ENCODE measurements around the gene ITGB4. TPM values are rescaled to one million over a fixed set of nuclear protein-coding genes. Genes with fewer than 3 reads are reported as not detected.

ITGB4 gene
- polyA plus RNA-seq, 3 donors: 0.09 to 0.82 TPM; not detected in 1

GRCh38 chr17:75695141-75695829 lies 26.0 kb upstream of the ITGB4 start:
- TF ChIP-seq CTCF (IDR thresholded peaks at IDR 0.05): no peak
- no peaks in the 10 kb centered on the region for H3K27me3 Mint-ChIP-seq (ENCODE audit: low read depth in 3 of 3)
- Histone ChIP-seq H3K9me3 (replicated peaks in 1 of 2; ENCODE audit: control insufficient read depth in 1 of 2, insufficient read depth in 1 of 2, low read length in 2 of 2) (no peaks in the 10 kb centered on the region), H3K27ac (ENCODE audit: low read depth in 1 of 2, low read length in 2 of 2) (peak overlapping the region in 1 of 2 donors; percentile 28), H3K79me2 (ENCODE audit: insufficient read depth, low read length) (peaks cover 42% of the 10 kb centered on the region), H3K9ac (ENCODE audit: insufficient read depth, low read length, poor library complexity, severe bottlenecking) (no peak overlapping the region), H3K4me3 (replicated peaks in 1 of 3; ENCODE audit: low read depth in 2 of 3, low read length in 3 of 3) (no peak overlapping the region), H3K4me2 (replicated peaks; ENCODE audit: extremely low read depth, low read length, poor library complexity, severe bottlenecking) (no peak overlapping the region), H3K4me1 (ENCODE audit: control insufficient read depth in 1 of 2, insufficient read depth in 2 of 2, low read length in 2 of 2) (peaks cover 7 to 14% of the 10 kb centered on the region in 2 donors), H3K27me3 (ENCODE audit: control insufficient read depth in 2 of 2, insufficient read depth in 2 of 2, low read length in 2 of 2) (no peaks in the 10 kb centered on the region), H3K36me3 (replicated peaks in 1 of 2; ENCODE audit: control insufficient read depth in 1 of 2, insufficient read depth in 2 of 2, low read length in 2 of 2) (peaks cover 73 to 100% of the 10 kb centered on the region in 2 donors), H4K20me1 (ENCODE audit: insufficient read depth, low read length) (peaks cover 50% of the 10 kb centered on the region), H2AFZ (ENCODE audit: insufficient read depth, low read depth, low read length, poor library complexity, severe bottlenecking) (no peak overlapping the region)
- peak in 1 of 3 donors; percentile 17 for DNase-seq
- H3K36me3 Mint-ChIP-seq: peaks cover 88 to 95% of the 10 kb centered on the region in 2 donors
- H3K27ac Mint-ChIP-seq: peak overlapping the region in 2 of 7 donors; percentile 3 to 21
- WGBS (ENCODE audit: insufficient coverage): 74% methylated on average over 2 of the region's 7 CpGs
- peaks cover 13% of the 10 kb centered on the region for H3K4me1 Mint-ChIP-seq
- intact Hi-C loops (cut with micrococcal nuclease): no loop called here
- H3K4me3 Mint-ChIP-seq: no peak overlapping the region
- no peaks in the 10 kb centered on the region for H3K9me3 Mint-ChIP-seq

- Mint-ChIP-seq H3K4me3 (no peak overlapping the region), H3K27ac (no peak overlapping the region), H3K9me3 (no peaks in the 10 kb centered on the region), H3K36me3 (peaks cover 89 to 95% of the 10 kb centered on the region in 2 donors), H3K4me1 (peaks cover 8% of the 10 kb centered on the region), H3K27me3 (ENCODE audit: low read depth in 3 of 3) (no peaks in the 10 kb centered on the region)
- Histone ChIP-seq H3K4me3 (replicated peaks in 1 of 3; ENCODE audit: low read depth in 2 of 3, low read length in 3 of 3) (no peak overlapping the region), H4K20me1 (ENCODE audit: insufficient read depth, low read length) (peaks cover 45% of the 10 kb centered on the region), H3K9me3 (replicated peaks in 1 of 2; ENCODE audit: control insufficient read depth in 1 of 2, insufficient read depth in 1 of 2, low read length in 2 of 2) (no peaks in the 10 kb centered on the region), H3K27me3 (ENCODE audit: control insufficient read depth in 2 of 2, insufficient read depth in 2 of 2, low read length in 2 of 2) (no peaks in the 10 kb centered on the region), H3K9ac (ENCODE audit: insufficient read depth, low read length, poor library complexity, severe bottlenecking) (no peak overlapping the region), H3K4me1 (ENCODE audit: control insufficient read depth in 1 of 2, insufficient read depth in 2 of 2, low read length in 2 of 2) (peaks cover 5 to 8% of the 10 kb centered on the region in 2 donors), H3K4me2 (replicated peaks; ENCODE audit: extremely low read depth, low read length, poor library complexity, severe bottlenecking) (no peak overlapping the region), H3K79me2 (ENCODE audit: insufficient read depth, low read length) (peaks cover 36% of the 10 kb centered on the region), H3K36me3 (replicated peaks in 1 of 2; ENCODE audit: control insufficient read depth in 1 of 2, insufficient read depth in 2 of 2, low read length in 2 of 2) (peaks cover 78 to 100% of the 10 kb centered on the region in 2 donors), H3K27ac (ENCODE audit: low read depth in 1 of 2, low read length in 2 of 2) (no peak overlapping the region), H2AFZ (ENCODE audit: insufficient read depth, low read depth, low read length, poor library complexity, severe bottlenecking) (no peak overlapping the region)
- no peak for TF ChIP-seq CTCF (IDR thresholded peaks at IDR 0.05)
- DNase-seq: no peak
- 96% methylated on average over 12 of the region's 12 CpGs for WGBS (ENCODE audit: insufficient coverage)
- intact Hi-C loops (cut with micrococcal nuclease): no loop called here
These were observed 25.4 kb upstream of the ITGB4 start for GRCh38 chr17:75695830-75696271.

All from CD14-positive monocyte (primary cell).